ENCODE data around the gene AVPR2.

DNA sequence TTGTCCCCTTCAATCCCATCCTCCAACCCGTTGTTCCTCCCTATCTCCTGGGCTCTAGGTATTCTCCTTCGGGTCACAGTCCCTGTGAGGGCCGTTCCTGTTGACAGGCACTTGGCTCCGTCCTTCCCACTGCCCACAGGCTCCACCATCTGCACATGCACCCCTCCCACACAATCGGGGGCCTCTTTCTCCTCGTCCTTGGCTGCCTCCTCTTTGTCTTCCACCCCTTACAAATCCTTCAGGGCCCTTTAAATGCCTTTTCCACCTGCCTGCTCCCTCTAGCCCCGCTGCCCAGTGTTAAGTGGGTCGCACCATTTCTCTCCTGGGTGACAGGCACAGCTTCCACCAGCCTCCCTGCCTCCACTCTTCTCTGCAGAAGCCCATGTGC, 2.7 kb upstream of the AVPR2 start:
- no peak for TF ChIP-seq POLR2A (IDR thresholded peaks at IDR 0.05; ENCODE audit: extremely low read depth, insufficient read length)
- TF ChIP-seq, protein P1, sequence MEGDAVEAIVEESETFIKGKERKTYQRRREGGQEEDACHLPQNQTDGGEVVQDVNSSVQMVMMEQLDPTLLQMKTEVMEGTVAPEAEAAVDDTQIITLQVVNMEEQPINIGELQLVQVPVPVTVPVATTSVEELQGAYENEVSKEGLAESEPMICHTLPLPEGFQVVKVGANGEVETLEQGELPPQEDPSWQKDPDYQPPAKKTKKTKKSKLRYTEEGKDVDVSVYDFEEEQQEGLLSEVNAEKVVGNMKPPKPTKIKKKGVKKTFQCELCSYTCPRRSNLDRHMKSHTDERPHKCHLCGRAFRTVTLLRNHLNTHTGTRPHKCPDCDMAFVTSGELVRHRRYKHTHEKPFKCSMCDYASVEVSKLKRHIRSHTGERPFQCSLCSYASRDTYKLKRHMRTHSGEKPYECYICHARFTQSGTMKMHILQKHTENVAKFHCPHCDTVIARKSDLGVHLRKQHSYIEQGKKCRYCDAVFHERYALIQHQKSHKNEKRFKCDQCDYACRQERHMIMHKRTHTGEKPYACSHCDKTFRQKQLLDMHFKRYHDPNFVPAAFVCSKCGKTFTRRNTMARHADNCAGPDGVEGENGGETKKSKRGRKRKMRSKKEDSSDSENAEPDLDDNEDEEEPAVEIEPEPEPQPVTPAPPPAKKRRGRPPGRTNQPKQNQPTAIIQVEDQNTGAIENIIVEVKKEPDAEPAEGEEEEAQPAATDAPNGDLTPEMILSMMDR (IDR thresholded peaks at IDR 0.05; ENCODE audit: low read depth, low read length), result no peak
- TF ChIP-seq, protein P2, sequence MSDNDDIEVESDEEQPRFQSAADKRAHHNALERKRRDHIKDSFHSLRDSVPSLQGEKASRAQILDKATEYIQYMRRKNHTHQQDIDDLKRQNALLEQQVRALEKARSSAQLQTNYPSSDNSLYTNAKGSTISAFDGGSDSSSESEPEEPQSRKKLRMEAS (IDR thresholded peaks at IDR 0.05; ENCODE audit: low read depth, low read length), result no peak
- no peak for TF ChIP-seq MYC (IDR thresholded peaks at IDR 0.05; ENCODE audit: low read depth, low read length)
